HG03280 (cell line): ENCODE data around the gene MRPL28.
"Not testable (repeated sequence)": the region's sequence is repeated elsewhere in the genome, so short reads cannot be mapped to it uniquely, and the experiment has no call there.

ENCODE experiments used
- ATAC-seq: cut with Tn5 transposase; IDR thresholded peaks from one replicate; pipeline ENCODE4 v1.9.1; 2021; ENCODE audit warnings: mild to moderate bottlenecking, moderate library complexity; ENCODE audit not compliant: unreplicated experiment

MRPL28 gene

GRCh38 chr16:391885-392335, 21.6 kb upstream of the MRPL28 start:
- no peak for ATAC-seq

- no peak for ATAC-seq
These were observed 19.0 kb upstream of the MRPL28 start for GRCh38 chr16:389352-389751.

GRCh38 chr16:387761-388666, 17.7 kb upstream of the MRPL28 start:
- not testable (repeated sequence) for ATAC-seq

- ATAC-seq = no peak
These were observed 16.4 kb upstream of the MRPL28 start for GRCh38 chr16:386641-387156.

- ATAC-seq = no peak
These were observed 13.2 kb upstream of the MRPL28 start for GRCh38 chr16:383326-384051.

GRCh38 chr16:381789-382717, 11.7 kb upstream of the MRPL28 start, which contains the start of gene PGAP6:
PGAP6 (minus strand) TSS chr16:381978; CDS start chr16:381821, 157 bp downstream.
- ATAC-seq = peak; percentile 61

- peak; percentile 38 for ATAC-seq
These were observed 10.9 kb upstream of the MRPL28 start for GRCh38 chr16:381012-381788.

GRCh38 chr16:380762-381011, 10.3 kb upstream of the MRPL28 start:
- ATAC-seq = no peak

GRCh38 chr16:379961-380761, 9.8 kb upstream of the MRPL28 start:
- no peak for ATAC-seq

- no peak for ATAC-seq
These were observed 9.0 kb upstream of the MRPL28 start for GRCh38 chr16:379183-379960.

GRCh38 chr16:378821-379182, 8.5 kb upstream of the MRPL28 start:
- ATAC-seq = no peak

- not testable (repeated sequence) for ATAC-seq
These were observed 7.9 kb upstream of the MRPL28 start for GRCh38 chr16:378113-378820.

- ATAC-seq = no peak
These were observed 7.1 kb upstream of the MRPL28 start for GRCh38 chr16:377419-377951.

GRCh38 chr16:376817-377418, 6.6 kb upstream of the MRPL28 start:
- ATAC-seq = no peak

- ATAC-seq = no peak
These were observed 5.8 kb upstream of the MRPL28 start for GRCh38 chr16:375927-376816.

GRCh38 chr16:375212-375611, 4.9 kb upstream of the MRPL28 start:
- no peak for ATAC-seq
